GM18868 (cell line): ENCODE measurements around the gene RFX2.
"Not testable (repeated sequence)": the region's sequence is repeated elsewhere in the genome, so short reads cannot be mapped to it uniquely, and the experiment has no call there.

Experiments used
- ATAC-seq: cut with Tn5 transposase; IDR thresholded peaks from one replicate; pipeline ENCODE4 v1.9.1; 2021; ENCODE audit warnings: mild to moderate bottlenecking, moderate library complexity; ENCODE audit not compliant: unreplicated experiment

The RFX2 gene

DNA sequence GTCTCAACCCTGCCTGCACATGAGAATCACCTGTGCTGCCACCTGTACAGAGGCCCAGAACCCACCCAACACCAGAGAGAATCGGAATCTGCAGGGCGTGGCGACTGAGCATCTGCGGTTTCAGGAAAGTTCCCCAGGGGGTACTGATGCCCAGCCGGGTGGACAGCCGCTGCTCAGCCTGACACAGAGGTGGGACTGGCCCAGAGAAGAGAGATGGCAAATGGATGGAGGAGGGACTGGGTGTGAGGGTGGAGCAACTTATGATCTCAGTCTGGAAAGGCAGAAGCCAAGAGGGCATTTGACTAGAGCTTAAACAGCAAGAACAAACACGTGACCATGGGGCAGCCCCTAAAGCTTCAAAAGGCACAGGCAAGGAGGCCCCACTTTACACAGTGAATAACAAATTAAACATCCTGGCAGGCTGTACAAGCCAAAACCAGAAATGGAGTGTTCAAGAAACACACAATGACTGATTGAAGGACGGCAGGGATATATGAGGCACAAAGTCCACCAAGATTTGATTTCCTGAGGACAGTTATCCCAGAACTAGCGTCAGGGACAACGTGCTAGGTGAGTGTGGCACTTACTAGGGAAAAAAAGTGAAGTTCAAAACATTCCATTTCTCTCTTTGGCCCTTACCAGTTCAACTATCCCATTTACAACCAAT, 135.4 kb downstream of the RFX2 start:
- no peak for ATAC-seq

DNA sequence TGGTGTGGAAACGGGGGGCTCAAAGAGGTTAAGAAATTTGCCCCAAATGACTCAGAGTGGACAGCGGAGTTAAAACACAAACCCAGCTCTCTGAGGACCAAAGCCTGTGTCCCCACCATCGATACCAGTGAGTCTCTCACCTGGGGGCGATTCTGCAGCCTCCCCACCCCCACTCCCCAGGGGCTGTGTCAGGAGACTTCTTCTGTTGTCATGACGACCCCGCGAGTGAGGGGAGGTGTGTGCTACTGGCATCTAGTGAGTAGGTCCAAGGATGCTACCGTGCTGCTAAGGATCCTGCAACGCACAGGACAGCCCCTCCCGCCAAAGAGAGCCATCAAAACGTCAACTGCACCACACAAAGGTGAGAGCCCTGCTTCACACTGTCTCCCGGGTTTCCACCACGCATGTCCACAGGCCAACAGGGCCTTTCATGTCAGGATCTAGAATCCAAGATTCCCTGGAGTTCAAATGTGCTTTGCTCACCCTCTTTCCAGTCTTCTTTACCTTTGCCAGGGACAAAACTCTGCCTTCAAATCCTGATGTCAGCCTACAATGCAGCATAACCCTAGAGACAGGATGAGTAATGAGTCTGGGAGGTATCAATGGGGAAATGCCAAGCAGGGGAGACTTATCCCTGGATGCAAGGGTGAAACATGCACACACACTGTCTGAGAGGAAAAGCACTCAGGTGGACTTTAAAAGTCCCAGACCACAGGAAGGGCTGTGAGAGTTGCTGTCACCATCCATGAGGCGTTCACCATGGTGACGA, 136.2 kb downstream of the RFX2 start:
- ATAC-seq, result no peak

DNA sequence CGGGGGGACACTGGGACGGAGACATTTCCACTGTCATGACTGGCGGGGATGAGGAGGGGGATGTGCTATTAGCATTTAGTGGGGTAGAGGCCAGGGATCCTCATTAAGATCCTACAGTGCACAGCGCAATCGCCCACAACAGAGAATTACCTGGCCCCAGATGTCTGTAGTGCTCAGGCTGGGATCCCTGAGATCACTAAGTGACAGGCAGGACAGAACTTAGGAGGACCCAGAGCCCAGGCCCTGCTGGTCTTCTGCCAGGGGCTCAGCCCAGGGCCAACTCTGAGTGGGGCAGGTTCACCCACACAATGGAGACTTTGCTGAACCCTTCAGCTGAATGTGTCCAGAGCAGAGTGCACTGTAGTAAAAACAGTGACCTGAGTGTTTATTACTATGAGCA, 136.9 kb downstream of the RFX2 start:
- no peak for ATAC-seq

- ATAC-seq, result no peak
These were observed 138.0 kb downstream of the RFX2 start for GRCh38 chr19:5972355-5972731.

- no peak for ATAC-seq
These were observed 138.5 kb downstream of the RFX2 start for GRCh38 chr19:5971714-5972354.

- ATAC-seq, result no peak
These were observed 140.8 kb downstream of the RFX2 start for GRCh38 chr19:5969476-5969875.

DNA sequence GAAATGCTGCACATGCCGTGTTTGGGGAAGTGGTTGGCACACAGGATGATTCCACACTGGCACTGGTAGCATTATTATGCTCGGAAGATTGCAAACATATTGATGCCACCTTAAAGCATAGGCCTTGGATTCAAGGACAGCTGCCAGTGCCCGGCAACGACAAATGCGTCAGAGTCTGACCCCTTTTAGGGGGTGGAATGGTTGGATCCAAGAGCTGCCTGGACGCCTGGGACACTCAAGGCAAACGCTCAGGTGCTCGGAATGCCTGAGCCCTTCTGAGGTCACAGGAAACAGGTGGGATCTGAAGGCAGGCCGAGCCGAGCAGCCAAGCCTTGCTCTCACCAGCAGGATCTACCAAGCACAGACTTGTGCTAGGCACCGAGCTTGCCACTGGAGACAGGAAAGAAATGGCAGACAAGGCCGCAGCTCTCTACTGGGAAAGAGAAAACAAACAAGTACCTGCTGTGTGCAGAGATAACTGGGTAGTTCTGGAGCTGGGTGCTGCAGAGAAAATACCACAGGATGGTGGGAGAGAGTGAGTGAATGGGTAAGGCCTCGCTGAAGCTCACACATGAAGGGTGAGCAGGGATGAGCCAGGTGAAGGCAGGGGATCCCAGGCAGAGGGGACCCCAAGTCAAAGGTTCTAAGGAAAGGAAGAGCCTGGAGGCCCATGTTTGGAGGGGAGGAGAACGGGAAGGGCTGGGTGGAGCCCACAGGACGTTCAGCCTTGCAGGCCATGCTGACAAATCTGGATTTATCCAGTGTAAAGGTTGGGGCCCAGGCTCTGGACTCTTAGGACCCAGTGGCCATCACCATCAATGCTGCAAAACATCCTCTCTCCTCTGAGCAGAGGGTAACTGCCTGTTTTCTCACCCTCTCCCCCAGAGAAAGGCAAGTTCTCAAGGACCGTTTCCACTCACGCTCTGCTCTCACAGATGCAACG, 141.6 kb downstream of the RFX2 start:
- no peak for ATAC-seq

- ATAC-seq, result no peak
These were observed 142.3 kb downstream of the RFX2 start for GRCh38 chr19:5967994-5968430.

GRCh38 chr19:5967571-5967970, 142.7 kb downstream of the RFX2 start:
- ATAC-seq, result no peak

DNA sequence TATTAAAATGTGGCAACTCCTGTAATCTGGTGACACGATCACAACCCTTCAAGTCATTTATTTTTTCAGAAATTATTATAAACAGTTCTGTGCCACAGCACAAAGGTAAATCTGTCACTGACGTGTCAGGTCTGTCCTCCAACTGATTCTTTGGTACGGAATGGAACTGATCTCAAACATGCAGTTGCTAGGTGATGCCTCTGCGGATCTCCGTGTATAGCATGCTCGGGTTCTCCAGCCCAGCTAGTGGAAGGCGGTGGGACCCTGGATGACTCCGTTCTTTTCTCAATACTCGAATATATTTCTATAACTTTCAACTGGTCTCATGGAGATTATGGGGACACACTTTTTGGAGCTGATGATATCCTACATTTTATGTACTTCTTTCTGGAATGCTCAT, 143.4 kb downstream of the RFX2 start:
- no peak for ATAC-seq

DNA sequence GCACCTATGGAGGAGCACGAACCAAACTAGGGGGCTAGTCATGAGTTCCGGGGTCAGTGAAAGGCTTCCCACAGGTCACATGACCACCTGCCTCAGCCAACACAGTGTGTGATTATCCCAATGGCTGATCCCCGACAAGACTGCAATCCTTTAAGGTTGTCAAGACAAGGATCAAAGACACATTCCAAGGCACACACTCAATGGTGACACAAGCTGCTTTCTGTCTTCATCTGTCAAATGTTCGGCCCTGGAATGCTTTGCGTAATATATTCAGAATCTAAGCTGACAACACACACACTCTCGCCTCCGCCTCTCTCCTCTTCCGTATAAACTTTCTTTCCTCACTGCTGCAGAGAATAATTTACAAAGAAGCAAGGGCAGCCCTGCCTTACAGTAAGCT, 144.1 kb downstream of the RFX2 start:
- ATAC-seq, result no peak

DNA sequence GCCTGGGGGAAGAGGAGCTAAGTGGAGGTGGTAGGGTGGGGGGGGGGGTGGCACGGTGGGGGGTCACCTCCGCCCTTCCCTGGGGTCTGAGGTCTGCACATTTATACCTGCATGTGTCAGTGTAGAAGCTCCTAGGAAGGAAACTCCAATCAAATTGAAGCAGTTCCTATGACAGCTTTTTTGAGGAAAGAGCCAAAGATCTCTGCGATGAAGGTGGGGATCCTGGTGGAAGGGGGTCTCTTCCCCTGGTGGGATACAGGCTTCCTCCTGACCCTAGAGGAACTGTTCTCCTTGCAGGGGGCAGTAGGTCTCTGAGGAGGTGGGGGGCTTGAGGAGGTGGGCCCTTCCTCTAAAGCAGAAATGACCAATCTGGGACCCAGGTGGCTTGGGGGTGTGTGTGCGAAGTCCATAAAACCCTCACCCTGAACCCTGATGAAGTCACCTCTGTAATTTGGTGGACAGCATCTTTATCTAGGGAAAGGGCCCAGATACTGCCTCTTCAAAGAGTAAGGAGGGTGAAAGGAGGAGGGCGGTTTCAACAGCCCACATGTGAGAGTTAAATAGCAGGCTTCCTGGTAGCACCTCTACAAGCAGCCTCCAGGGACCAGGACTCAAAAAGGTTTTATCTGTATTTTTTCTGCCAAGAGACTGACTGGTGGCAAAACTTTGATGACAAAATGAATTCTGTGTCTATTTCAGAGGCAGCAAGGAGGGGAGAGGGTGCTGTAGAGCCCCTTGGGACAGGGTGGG, 145.3 kb downstream of the RFX2 start:
- no peak for ATAC-seq

DNA sequence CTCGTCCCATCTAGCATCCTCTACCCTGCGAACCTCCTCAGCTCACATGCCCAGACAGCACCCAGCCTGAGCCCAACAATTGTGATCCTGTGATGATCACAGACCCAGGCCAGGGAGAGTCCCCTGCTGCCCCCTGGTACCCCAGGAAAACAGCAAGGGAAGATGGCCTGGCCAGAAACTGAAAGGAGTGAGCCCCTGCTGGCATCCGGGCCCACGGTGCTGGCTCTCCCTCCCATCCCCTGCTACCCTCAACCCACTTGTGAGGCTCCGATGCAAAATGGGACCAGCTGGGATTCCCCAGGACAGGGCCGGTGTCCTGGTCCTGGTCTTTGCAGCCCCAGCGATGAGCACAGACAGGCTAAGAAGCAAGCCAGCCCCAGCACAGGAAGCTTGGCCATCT, 146.4 kb downstream of the RFX2 start:
- no peak for ATAC-seq

DNA sequence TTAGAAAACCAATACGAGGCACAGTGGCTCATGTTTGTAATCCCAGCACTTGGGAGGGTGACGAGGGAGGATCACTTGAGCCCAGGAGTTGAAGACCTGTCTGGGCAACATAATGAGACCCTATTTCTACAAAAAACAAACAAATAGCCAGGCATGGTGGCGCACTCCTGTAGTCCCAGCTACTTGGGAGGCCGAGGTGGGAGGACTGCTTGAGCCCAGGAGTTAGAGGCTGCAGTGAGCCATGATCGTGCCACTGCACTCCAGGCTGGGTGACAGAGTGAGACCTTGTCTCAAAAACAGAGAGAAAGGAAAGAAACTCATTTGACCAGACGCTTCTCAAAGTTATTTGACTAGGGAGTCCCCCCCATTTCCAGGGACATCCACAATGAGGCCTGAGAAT, 147.0 kb downstream of the RFX2 start:
- not testable (repeated sequence) for ATAC-seq

DNA sequence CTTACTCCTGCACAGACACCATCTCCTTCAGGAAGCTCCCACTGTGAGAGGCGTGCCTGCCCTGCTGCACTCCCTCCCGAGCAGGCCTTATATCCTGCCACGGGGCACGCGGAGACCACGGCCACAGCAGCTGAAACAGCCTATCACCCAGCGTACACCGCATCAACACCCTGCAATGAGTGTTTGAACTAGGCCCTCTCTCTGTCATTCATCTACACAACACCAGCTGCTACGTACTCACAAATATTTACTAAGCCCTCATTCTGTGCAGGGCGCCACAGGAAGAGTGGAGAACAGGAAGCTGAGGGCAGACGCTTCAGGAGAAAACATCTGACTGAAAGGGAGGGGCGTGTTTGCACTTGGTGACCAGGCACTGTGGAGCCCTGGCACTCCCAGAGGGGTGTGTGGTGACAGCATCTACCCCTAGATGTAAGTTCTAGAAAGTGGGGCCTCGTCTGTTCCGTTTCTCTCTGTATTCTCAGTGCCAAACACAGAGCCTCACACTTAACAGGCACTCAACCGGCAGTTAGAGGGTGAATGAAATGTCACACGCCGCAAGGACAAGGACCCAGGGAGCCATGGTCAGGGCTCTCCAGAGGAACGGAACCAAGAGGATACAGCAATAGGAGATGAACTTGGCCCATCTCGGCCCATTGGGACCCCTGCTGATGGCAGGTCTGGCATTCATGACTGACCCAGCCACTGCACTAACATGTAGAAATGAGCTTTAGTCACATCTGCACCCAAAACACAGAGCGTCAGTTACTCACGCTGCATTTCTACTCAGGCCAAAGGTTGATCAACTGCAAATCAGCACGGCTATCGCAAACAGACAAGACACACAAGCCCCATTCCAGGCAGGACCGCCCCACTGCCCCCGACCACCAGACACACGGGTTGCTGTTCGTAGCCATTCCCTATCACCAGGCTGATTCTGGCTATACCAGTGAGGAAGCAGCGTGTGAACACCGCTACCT, 148.0 kb downstream of the RFX2 start:
- ATAC-seq, result no peak

GRCh38 chr19:5961641-5961968, 148.7 kb downstream of the RFX2 start:
- not testable (repeated sequence) for ATAC-seq

DNA sequence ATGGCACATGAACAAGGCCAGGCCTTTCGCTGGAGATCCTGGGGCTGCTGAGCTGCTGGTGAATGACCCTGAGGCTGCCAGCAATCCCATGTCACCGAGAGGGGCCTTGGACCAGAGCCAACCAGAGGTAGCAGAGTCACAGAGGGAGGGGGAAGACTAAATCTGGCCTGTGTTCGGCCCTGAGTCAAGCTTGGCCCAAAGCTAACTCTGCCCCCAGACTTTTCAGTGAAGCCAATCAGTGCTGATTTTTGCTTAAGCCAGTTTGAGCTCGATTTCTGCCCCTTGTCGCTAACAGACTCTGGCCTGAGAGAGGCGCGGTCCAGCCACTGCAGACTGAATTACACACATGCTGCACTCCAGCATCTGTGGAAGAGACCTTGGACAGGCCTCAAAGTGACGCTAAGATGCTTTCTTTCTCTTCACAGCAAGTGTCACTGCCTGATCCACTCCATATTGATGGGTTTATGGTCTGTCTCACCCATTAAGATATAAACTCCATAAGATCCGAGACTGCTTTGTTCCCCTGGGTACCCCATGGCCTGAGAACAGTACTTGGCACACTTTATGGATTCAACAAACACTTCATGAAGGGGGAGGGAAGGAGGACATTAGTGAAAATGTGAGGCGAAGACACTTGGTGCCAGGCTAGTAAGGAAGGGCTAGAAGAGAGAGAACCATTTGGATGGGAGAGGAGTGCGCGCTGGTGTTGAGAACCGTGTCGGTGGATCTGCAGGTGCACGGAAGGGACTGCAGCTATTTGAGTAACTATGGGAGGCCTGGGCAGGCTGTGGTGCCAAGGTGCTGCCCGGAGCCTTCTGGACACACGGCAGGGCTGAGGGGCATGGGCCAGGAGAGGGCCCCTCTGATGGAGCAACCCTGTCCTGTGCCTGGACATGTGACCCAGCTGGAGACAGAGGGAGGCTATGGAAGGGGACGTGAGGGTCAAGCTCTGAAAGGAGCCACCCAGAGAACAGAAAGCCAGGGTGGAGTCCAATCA, 150.0 kb downstream of the RFX2 start:
- no peak for ATAC-seq
